Spleen (tissue), 11 donors: ENCODE measurements around the gene CCL28. TPM values are rescaled to one million over a fixed set of nuclear protein-coding genes. Genes with fewer than 3 reads are reported as not detected.
"Not testable (repeated sequence)": the region's sequence is repeated elsewhere in the genome, so short reads cannot be mapped to it uniquely, and the experiment has no call there.

ENCODE experiments used
- DNase-seq: peaks from one replicate; pipeline ENCODE4 v3.0.0-alpha.2; 2020
- H3K27ac ChIP-seq, 8 donors: fragments of 200-600 bp; sonication (generic) in 7 of 8; 1 replicate in 4 of 8; 2 replicates in 4 of 8; pipeline versions ENCODE4 v1.5.0 to v1.8.0; 2016 to 2021; ENCODE audit warnings: inconsistent platforms in 4 of 8, mild to moderate bottlenecking in 4 of 8, moderate library complexity in 1 of 8
- H3K27me3 ChIP-seq, 7 donors: fragments of 200-600 bp; sonication (generic) in 6 of 7; replicated peaks in 1 of 7; 1 replicate in 4 of 7; 2 replicates in 3 of 7; pipeline versions ENCODE4 v1.5.0 to v1.8.0; 2016 to 2021; ENCODE audit warnings: inconsistent platforms in 3 of 7, mild to moderate bottlenecking in 1 of 7
- H3K36me3 ChIP-seq, 6 donors: fragments of 200-600 bp; sonication (generic) in 5 of 6; 1 replicate in 4 of 6; 2 replicates in 2 of 6; pipeline versions ENCODE4 v1.5.0 to v1.8.0; 2016 to 2021; ENCODE audit warnings: inconsistent platforms in 2 of 6
- H3K4me1 ChIP-seq, 6 donors: fragments of 200-600 bp; sonication (generic) in 5 of 6; 1 replicate in 3 of 6; 2 replicates in 3 of 6; pipeline versions ENCODE4 v1.5.0 to v1.8.0; 2016 to 2021; ENCODE audit warnings: inconsistent platforms in 3 of 6
- H3K4me3 ChIP-seq, 8 donors: fragments of 200-600 bp; sonication (generic) in 7 of 8; 1 replicate in 4 of 8; 2 replicates in 4 of 8; pipeline versions ENCODE4 v1.5.0 to v1.8.0; 2016 to 2021; ENCODE audit warnings: inconsistent platforms in 4 of 8, mild to moderate bottlenecking in 4 of 8, moderate library complexity in 2 of 8
- H3K9me3 ChIP-seq, 8 donors: fragments of 200-600 bp; sonication (generic) in 7 of 8; 1 replicate in 4 of 8; 2 replicates in 4 of 8; pipeline versions ENCODE4 v1.5.0 to v1.8.0; 2016 to 2021; ENCODE audit warnings: inconsistent platforms in 4 of 8
- POLR2A ChIP-seq, 3 donors: fragments of 450-650 bp; IDR thresholded peaks; one replicate each; pipeline ENCODE4 v1.5.1; 2017; ENCODE audit warnings: antibody characterized with exemption in 3 of 3, mild to moderate bottlenecking in 1 of 3
- POLR2AphosphoS5 ChIP-seq, 3 donors: sonication (generic); formaldehyde crosslinking; IDR thresholded peaks; one replicate each; pipeline ENCODE4 v1.5.1; 2017; ENCODE audit warnings: antibody characterized with exemption in 3 of 3
- WGBS, 5 donors: extraction: QIAGEN DNeasy Blood & Tissue Kit in 3 of 5; methylation state at CpG; one replicate each; pipeline versions ENCODE4 v1.1.5 to v1.1.7; 2013 to 2018; 5-methylcytosine and 5-hydroxymethylcytosine counted together
- intact Hi-C: fragments of 100-400 bp; cut with DNase I; formaldehyde crosslinking; loops from one replicate; pipeline ENCODE4 v1.15.0; 2023; ENCODE audit warnings: low total_unique reads
- polyA plus RNA-seq, 3 donors: library from polyadenylated mRNA; stranded (reverse); fragments of 200-250 nt; gene quantifications; one replicate each; pipeline ENCODE4 v1.2.1, GENCODE V29; 2013
- total RNA-seq, 7 donors: library from RNA; depleted of rRNA in 3 of 7; stranded (reverse); fragments of >200 nt in 3 of 7; fragmentation: NEBNext Ultra II Directional in 4 of 7; extraction: Animal tissue kit (Norgen Biotek cat#: 25700) in 4 of 7; gene quantifications; one replicate each; pipeline versions ENCODE4 v1.1.0 to v1.2.1, GENCODE V29; 2016 to 2021
- TF ChIP-seq, protein P1 (sequence below), 11 experiments: fragments of 200-600 bp in 7 of 11; fragments of 450-650 bp in 4 of 11; sonication (generic) in 4 of 11; IDR thresholded peaks in 8 of 11; conservative IDR thresholded peaks in 3 of 11; 1 replicate in 7 of 11; 2 replicates in 4 of 11; pipeline versions ENCODE4 v1.4.0 to v1.8.0; 2016 to 2021; ENCODE audit warnings: antibody characterized with exemption in 11 of 11, inconsistent platforms in 4 of 11, mild to moderate bottlenecking in 1 of 11
- donor health status: healthy with polysubstance abuse.
- donor health status: DM: no; HTN: no; CAD: no; lungs with moderate emphysema.
- donor health status: DM: no; HTN: no; CAD: no.
- donor health status: Bipolar disorder and iron deficiency.
- donor health status: healthy.
- donor health status: DM: no; HTN: no; CAD: no.
- donor health status: DM: yes; HTN: yes; CAD: no.

Gene CCL28
- total and polyA plus RNA-seq, 10 donors = 3.7 to 17.1 (median 11.6) TPM

DNA sequence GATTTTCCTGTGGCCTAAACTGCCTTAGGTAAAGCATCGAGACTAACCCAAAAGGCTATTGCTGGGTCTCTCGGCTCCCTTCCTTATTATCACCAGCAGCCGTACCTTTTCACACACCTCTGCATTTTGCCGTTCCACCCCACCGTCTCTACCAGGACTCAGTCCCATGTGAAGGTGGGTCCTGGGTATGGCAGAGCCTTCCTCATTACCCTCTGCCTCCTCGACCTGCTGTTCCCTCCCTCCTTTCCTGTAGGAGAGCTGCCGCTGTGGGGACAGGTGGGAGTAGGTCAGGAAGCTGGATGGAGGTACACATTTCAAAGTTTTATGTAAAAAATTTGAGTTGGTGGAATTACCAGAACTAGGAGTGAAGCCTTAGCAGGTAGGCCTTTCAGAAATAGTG lies 1.8 kb downstream of the CCL28 start:
- Histone ChIP-seq H3K27me3 (no peaks in the 10 kb centered on the region), H3K4me3 (no peak overlapping the region), H3K4me1 (no peaks in the 10 kb centered on the region), H3K27ac (peak overlapping the region in 2 of 8 donors; percentile 32 to 45), H3K9me3 (peaks cover 0 to 8% (median 0%) of the 10 kb centered on the region in 8 donors), H3K36me3 (no peaks in the 10 kb centered on the region)
- intact Hi-C loops = no loop called here
- no peak for DNase-seq
- WGBS, 5 donors = 85 to 94% (median 88%) methylated on average over 7 of the region's 7 CpGs
- no peak for TF ChIP-seq POLR2A (IDR thresholded peaks at IDR 0.05)
- no peak for TF ChIP-seq POLR2AphosphoS5 (IDR thresholded peaks at IDR 0.05)
- TF ChIP-seq, protein P1, sequence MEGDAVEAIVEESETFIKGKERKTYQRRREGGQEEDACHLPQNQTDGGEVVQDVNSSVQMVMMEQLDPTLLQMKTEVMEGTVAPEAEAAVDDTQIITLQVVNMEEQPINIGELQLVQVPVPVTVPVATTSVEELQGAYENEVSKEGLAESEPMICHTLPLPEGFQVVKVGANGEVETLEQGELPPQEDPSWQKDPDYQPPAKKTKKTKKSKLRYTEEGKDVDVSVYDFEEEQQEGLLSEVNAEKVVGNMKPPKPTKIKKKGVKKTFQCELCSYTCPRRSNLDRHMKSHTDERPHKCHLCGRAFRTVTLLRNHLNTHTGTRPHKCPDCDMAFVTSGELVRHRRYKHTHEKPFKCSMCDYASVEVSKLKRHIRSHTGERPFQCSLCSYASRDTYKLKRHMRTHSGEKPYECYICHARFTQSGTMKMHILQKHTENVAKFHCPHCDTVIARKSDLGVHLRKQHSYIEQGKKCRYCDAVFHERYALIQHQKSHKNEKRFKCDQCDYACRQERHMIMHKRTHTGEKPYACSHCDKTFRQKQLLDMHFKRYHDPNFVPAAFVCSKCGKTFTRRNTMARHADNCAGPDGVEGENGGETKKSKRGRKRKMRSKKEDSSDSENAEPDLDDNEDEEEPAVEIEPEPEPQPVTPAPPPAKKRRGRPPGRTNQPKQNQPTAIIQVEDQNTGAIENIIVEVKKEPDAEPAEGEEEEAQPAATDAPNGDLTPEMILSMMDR (IDR thresholded peaks at IDR 0.05 in 8 of 11, conservative IDR thresholded peaks at IDR 0.05 in 3 of 11) = no peak

DNA sequence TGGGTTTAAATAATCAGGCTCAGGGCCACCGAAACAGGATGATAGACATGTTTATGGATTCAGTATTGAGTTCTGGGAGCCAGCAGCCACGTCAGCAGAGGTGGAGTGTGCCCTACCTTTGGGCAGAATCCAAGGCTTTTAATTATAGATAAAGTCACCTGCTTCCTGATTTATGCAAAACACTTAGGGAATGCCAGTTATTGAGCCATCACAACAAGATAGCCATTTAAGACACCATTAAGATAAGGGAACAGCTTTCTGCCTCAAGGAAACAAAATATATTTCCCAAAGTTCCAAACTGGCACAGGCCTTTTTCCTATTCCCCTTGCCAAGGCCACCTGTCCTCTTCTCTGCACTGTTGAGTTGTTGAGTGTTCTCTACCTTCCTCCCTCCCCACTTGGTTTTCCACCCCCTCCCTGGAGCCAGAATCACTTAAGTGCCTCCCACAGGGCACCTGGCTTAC lies 2.4 kb downstream of the CCL28 start:
- Histone ChIP-seq H3K36me3 (no peaks in the 10 kb centered on the region), H3K27me3 (no peaks in the 10 kb centered on the region), H3K9me3 (peaks cover 0 to 8% (median 0%) of the 10 kb centered on the region in 8 donors), H3K4me1 (no peaks in the 10 kb centered on the region), H3K27ac (peak overlapping the region in 2 of 8 donors; percentile 32 to 45), H3K4me3 (no peak overlapping the region)
- no peak for DNase-seq
- no peak for TF ChIP-seq POLR2A (IDR thresholded peaks at IDR 0.05)
- TF ChIP-seq, protein P1 (IDR thresholded peaks at IDR 0.05 in 8 of 11, conservative IDR thresholded peaks at IDR 0.05 in 3 of 11) = no peak
- no peak for TF ChIP-seq POLR2AphosphoS5 (IDR thresholded peaks at IDR 0.05)
- intact Hi-C loops = no loop called here
- 51 to 86% (median 69%) methylated on average over 2 of the region's 2 CpGs for WGBS, 5 donors

DNA sequence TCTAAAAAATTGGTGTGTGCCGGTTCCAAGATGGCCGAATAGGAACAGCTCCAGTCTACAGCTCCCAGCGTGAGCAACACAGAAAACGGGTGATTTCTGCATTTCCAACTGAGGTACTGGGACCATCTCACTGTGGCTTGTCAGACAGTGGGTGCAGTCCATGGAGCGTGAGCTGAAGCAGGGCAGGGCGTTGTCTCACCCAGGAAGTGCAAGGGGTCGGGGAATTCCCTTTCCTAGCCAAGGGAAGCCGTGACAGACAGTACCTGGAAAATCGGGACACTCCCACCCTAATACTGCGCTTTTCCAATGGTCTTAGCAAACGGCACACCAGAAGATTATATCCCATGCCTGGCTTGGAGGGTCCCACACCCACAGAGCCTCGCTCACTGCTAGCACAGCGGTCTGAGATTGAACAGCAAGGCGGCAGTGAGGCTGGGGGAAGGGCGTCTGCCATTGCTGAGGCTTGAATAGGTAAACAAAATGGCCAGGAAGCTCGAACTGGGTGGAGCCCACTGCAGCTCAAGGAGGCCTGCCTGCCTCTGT lies 9.6 kb downstream of the CCL28 start:
- intact Hi-C loops, H3K27me3 ChIP-seq, H3K36me3 ChIP-seq, H3K4me3 ChIP-seq, H3K27ac ChIP-seq, H3K4me1 ChIP-seq, DNase-seq, H3K9me3 ChIP-seq: not testable (repeated sequence)
- WGBS, 5 donors = 87 to 95% (median 93%) methylated on average over 13 to 16 of the region's 16 CpGs

DNA sequence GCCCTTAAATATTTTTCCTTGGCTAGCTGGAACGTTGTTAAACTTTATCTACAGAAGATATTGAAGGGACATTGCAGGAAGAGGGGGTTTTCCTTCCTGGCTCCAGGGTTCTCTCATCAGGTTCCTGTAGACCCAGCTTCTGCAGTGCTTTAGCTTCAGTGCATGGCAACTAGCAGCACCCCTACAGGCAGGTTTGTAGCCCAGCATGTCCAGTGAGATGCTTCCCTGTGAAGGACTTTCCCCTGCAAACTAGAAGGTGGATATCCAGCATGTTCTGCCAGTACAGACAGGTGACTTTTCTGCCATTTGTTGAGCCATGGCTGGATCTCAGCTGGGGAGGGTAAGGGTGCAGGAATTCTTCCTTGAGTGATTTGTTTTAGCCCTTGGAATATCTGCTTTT lies 10.4 kb downstream of the CCL28 start:
- Histone ChIP-seq H3K27me3 (peaks cover 0 to 7% (median 0%) of the 10 kb centered on the region in 7 donors), H3K4me3 (no peak overlapping the region), H3K9me3 (peaks cover 0 to 4% (median 0%) of the 10 kb centered on the region in 8 donors), H3K27ac (no peak overlapping the region), H3K4me1 (peaks cover 0 to 10% (median 9%) of the 10 kb centered on the region in 6 donors), H3K36me3 (no peaks in the 10 kb centered on the region)
- intact Hi-C loops = no loop called here
- no peak for DNase-seq
- TF ChIP-seq, protein P1 (IDR thresholded peaks at IDR 0.05 in 8 of 11, conservative IDR thresholded peaks at IDR 0.05 in 3 of 11) = no peak
- TF ChIP-seq POLR2AphosphoS5 (IDR thresholded peaks at IDR 0.05) (no peak), POLR2A (IDR thresholded peaks at IDR 0.05) (no peak)
- 48 to 75% (median 61%) methylated on average over 1 of the region's 1 CpG for WGBS, 5 donors
